DMS114 treated with DMSO at 0.1 percent for 48 hours (cell line): ENCODE results near the gene R3HCC1L.

Source experiments
- DNase-seq: peaks from one replicate; lab custom pipeline; 2025; ENCODE audit not compliant: unreplicated experiment; lab: John Stamatoyannopoulos, UW

R3HCC1L gene

GRCh38 chr10:98272245-98272644, 137.8 kb downstream of the R3HCC1L start:
- no peak for DNase-seq

GRCh38 chr10:98272656-98273055, 138.2 kb downstream of the R3HCC1L start:
- DNase-seq: no peak

- DNase-seq: no peak
Measured at GRCh38 chr10:98273057-98273850, 138.8 kb downstream of the R3HCC1L start.

- no peak for DNase-seq
Measured at GRCh38 chr10:98274562-98274961, 140.1 kb downstream of the R3HCC1L start.

- no peak for DNase-seq
Measured at GRCh38 chr10:98276311-98276710, 141.9 kb downstream of the R3HCC1L start.

GRCh38 chr10:98285416-98285815, 151.0 kb downstream of the R3HCC1L start:
- DNase-seq: no peak

GRCh38 chr10:98286419-98286818, 152.0 kb downstream of the R3HCC1L start:
- no peak for DNase-seq

- DNase-seq: no peak
Measured at GRCh38 chr10:98287321-98287720, 152.9 kb downstream of the R3HCC1L start.

GRCh38 chr10:98289802-98290209, 155.3 kb downstream of the R3HCC1L start:
- DNase-seq: no peak

- no peak for DNase-seq
Measured at GRCh38 chr10:98292971-98293370, 158.5 kb downstream of the R3HCC1L start.

GRCh38 chr10:98293550-98294269, 159.3 kb downstream of the R3HCC1L start:
- DNase-seq: no peak

- DNase-seq: no peak
Measured at GRCh38 chr10:98294270-98294627, 159.8 kb downstream of the R3HCC1L start.
